ENCODE data around the gene CPSF3. TPM values are rescaled to one million over a fixed set of nuclear protein-coding genes. Genes with fewer than 3 reads are reported as not detected.

Gene CPSF3
- total RNA-seq, 1 donor from 2014 or later, result 199 TPM

DNA sequence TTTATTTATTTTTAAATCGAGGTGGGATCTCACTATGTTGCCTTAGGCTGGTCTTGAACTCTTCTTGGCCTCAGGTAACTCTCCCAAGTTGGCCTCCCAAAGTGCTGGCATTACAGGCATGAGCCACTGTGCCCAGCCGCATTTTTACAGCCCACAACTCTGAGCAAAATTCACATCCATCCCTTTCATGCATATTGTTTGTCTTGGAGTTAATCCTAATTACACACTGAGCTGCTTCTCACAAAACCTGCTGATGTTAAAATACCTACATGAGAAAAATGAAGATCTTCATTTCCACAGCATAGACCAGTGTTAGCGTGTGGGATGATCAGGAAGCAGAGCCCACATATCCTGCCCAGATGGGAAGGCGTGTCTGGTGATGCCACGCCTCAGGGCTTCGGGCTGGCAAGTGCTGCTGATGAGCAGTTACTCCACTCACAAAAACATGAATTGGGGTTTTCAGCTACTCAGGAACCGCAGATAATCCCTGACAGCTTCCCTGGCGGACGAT, 14.8 kb upstream of the CPSF3 start:
- Histone ChIP-seq H3F3A (ENCODE audit: low read depth) (no peaks in the 10 kb centered on the region), H3K4me1 (no peaks in the 10 kb centered on the region), H3K4me3 (no peak overlapping the region), H3K9me3 (ENCODE audit: low read depth) (no peaks in the 10 kb centered on the region), H2AFZ (replicated peaks) (no peak overlapping the region), H3K79me2 (ENCODE audit: low read depth) (no peaks in the 10 kb centered on the region), H3K27me3 (no peaks in the 10 kb centered on the region), H3K27ac (no peak overlapping the region), H3K4me2 (no peak overlapping the region), H4K20me1 (ENCODE audit: low read depth) (no peaks in the 10 kb centered on the region), H3K9ac (no peak overlapping the region), H3K36me3 (no peaks in the 10 kb centered on the region)
- Mint-ChIP-seq H3K36me3 (peaks cover 8% of the 10 kb centered on the region), H3K9me3 (no peaks in the 10 kb centered on the region), H3K4me1 (no peaks in the 10 kb centered on the region), H3K27me3 (ENCODE audit: insufficient read depth, low read depth) (no peaks in the 10 kb centered on the region), H3K4me3 (no peak overlapping the region), H3K27ac (peak overlapping the region; percentile 37)
- no peak for DNase-seq (ENCODE audit: low spot score)
- no peak for TF ChIP-seq EZH2 (IDR thresholded peaks at IDR 0.05)

DNA sequence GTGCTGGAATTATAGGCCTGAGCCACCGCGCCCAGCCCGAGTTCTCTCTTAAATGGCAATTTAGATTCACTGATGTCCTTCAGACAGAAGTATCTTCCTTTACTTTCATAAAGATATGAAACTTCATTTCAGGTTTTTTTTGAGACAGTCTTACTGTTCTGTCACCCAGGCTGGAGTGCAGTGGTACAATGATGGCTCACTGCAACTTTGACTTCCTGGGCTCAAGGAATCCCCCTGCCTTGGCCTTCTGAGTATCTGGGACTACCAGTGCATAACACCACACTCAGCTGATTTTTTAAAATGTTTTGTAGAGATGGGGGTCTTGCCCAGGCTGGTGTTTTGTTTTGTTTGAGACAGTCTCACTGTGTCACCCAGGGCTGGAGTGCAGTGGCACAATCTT, 13.3 kb upstream of the CPSF3 start:
- no peaks in the 10 kb centered on the region for H3K36me3 ChIP-seq
- no peak overlapping the region for H3K4me3 ChIP-seq
- H4K20me1 ChIP-seq (ENCODE audit: low read depth), result no peaks in the 10 kb centered on the region
- peaks cover 8% of the 10 kb centered on the region for H3K36me3 Mint-ChIP-seq
- H3F3A ChIP-seq (ENCODE audit: low read depth), result no peaks in the 10 kb centered on the region
- no peaks in the 10 kb centered on the region for H3K9me3 Mint-ChIP-seq
- no peaks in the 10 kb centered on the region for H3K27me3 ChIP-seq
- H3K27ac ChIP-seq, result no peak overlapping the region
- H3K27ac Mint-ChIP-seq, result no peak overlapping the region
- no peaks in the 10 kb centered on the region for H3K79me2 ChIP-seq (ENCODE audit: low read depth)
- H3K4me2 ChIP-seq, result no peak overlapping the region
- H3K9me3 ChIP-seq (ENCODE audit: low read depth), result no peaks in the 10 kb centered on the region
- no peaks in the 10 kb centered on the region for H3K4me1 Mint-ChIP-seq
- H3K27me3 Mint-ChIP-seq (ENCODE audit: insufficient read depth, low read depth), result no peaks in the 10 kb centered on the region
- DNase-seq (ENCODE audit: low spot score), result no peak
- no peaks in the 10 kb centered on the region for H3K4me1 ChIP-seq
- H2AFZ ChIP-seq (replicated peaks), result no peak overlapping the region
- H3K4me3 Mint-ChIP-seq, result no peak overlapping the region
- TF ChIP-seq EZH2phosphoT487 (IDR thresholded peaks at IDR 0.05), result no peak
- no peak for TF ChIP-seq CTCF (IDR thresholded peaks at IDR 0.05)
- no peak for TF ChIP-seq EZH2 (IDR thresholded peaks at IDR 0.05)
- no peak overlapping the region for H3K9ac ChIP-seq

- Histone ChIP-seq H3K27ac (no peak overlapping the region), H2AFZ (replicated peaks) (no peak overlapping the region), H3K9ac (no peak overlapping the region), H3F3A (ENCODE audit: low read depth) (no peaks in the 10 kb centered on the region), H4K20me1 (ENCODE audit: low read depth) (peaks cover 4% of the 10 kb centered on the region), H3K4me3 (no peak overlapping the region), H3K79me2 (ENCODE audit: low read depth) (no peaks in the 10 kb centered on the region), H3K4me2 (no peak overlapping the region), H3K9me3 (ENCODE audit: low read depth) (no peaks in the 10 kb centered on the region), H3K27me3 (no peaks in the 10 kb centered on the region), H3K36me3 (no peaks in the 10 kb centered on the region), H3K4me1 (no peaks in the 10 kb centered on the region)
- Mint-ChIP-seq H3K27ac (no peak overlapping the region), H3K4me3 (no peak overlapping the region), H3K9me3 (no peaks in the 10 kb centered on the region), H3K27me3 (ENCODE audit: insufficient read depth, low read depth) (no peaks in the 10 kb centered on the region), H3K4me1 (no peaks in the 10 kb centered on the region), H3K36me3 (peaks cover 11% of the 10 kb centered on the region)
- DNase-seq (ENCODE audit: low spot score), result no peak
- TF ChIP-seq CTCF (IDR thresholded peaks at IDR 0.05), result no peak
- no peak for TF ChIP-seq EZH2phosphoT487 (IDR thresholded peaks at IDR 0.05)
Measured at GRCh38 chr2:9412781-9413180, 10.7 kb upstream of the CPSF3 start.

DNA sequence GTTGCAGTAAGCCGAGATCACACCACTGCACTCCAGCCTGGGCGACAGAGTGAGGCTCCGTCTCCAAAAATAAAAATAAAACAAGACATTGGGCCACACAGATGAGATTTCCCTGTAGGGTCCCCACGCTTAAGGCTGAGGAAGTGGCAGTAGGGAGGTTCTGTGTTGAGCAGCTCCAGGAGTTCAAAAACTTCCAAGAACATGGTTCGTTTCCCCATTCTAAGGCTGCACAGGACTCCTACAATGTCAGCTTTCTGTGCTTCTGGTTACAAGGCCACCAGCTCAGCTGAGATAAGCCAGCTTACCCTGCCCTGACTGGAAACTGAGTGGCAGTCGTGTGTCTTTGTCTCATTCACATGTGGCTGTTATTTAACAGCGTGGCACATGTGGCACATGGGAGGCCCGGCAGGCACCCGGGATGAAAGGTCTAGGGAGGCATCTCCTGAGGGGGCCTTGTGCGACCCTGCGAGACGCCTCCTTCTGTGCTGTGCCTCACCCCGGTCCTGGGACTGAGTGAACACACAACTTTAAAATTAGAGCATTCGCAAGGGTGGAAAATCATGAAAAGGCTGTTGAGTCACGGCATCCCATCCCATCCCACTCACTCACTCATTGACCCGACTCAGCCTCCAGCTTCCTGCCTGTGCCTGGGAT, 7.8 kb upstream of the CPSF3 start:
- Mint-ChIP-seq H3K27ac (no peak overlapping the region), H3K4me1 (peaks cover 4% of the 10 kb centered on the region), H3K9me3 (no peaks in the 10 kb centered on the region), H3K27me3 (ENCODE audit: insufficient read depth, low read depth) (no peaks in the 10 kb centered on the region), H3K4me3 (no peak overlapping the region), H3K36me3 (peaks cover 8% of the 10 kb centered on the region)
- TF ChIP-seq EZH2 (IDR thresholded peaks at IDR 0.05) (no peak), EZH2phosphoT487 (IDR thresholded peaks at IDR 0.05) (no peak)
- DNase-seq (ENCODE audit: low spot score), result no peak
- H3K27me3 ChIP-seq, result no peaks in the 10 kb centered on the region
- H3K9me3 ChIP-seq (ENCODE audit: low read depth), result no peaks in the 10 kb centered on the region
- no peak overlapping the region for H3K4me2 ChIP-seq
- H3K79me2 ChIP-seq (ENCODE audit: low read depth), result no peaks in the 10 kb centered on the region
- no peak overlapping the region for H3K27ac ChIP-seq
- no peaks in the 10 kb centered on the region for H3K4me1 ChIP-seq
- no peak overlapping the region for H3K4me3 ChIP-seq
- H3K9ac ChIP-seq, result no peak overlapping the region
- peaks cover 4% of the 10 kb centered on the region for H4K20me1 ChIP-seq (ENCODE audit: low read depth)
- no peaks in the 10 kb centered on the region for H3K36me3 ChIP-seq
- no peaks in the 10 kb centered on the region for H3F3A ChIP-seq (ENCODE audit: low read depth)
- H2AFZ ChIP-seq (replicated peaks), result no peak overlapping the region
